ENCODE results near the gene PFN3. TPM values are rescaled to one million over a fixed set of nuclear protein-coding genes. Genes with fewer than 3 reads are reported as not detected.

PFN3 gene
- total RNA-seq, 1 donor from 2014 or later, result not detected

DNA sequence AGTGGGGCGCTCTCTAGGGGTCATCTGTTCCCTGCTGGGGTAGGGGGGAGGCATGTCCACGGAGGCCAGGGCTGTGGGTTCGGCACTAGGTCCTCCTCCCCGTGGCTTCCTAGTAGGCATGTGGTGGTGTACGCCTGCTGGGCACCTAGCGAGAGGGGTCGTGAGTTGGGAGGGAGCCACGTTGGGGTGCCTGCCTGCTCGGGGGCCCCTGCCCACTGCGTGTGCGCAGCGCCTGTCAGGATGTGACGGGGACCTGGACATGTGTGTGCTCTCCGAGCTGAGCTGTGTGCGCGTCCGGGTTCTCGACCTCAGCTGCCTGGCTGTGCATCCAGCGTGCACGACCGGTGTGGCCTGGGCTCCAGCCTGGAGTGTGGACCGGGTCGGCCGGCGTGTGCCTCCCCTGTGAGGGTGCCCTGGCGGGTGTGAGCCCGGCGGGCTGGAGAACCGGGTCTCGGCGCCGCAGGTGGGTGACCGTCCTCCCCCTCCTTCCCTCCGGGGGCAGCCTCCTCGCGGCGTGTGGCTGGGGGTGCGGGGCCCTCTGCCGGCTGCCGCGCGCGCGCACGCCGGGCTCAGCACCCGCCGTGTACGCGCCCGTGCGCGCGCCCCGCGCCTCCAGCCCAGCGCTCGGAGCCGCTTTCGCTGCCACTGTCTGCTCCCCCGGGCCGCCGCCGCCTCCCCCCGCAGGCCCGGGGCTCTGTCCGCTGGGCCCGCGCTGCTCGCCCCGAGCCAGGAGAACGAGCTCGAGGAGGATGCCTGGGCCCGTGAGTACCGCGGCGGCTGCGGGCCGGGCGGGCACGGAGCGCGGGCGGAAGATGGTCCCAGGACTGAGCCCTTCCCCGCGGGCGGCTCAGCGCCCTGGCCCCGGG, 46.0 kb upstream of the PFN3 start, which contains the start of gene PRR7:
TSS of gene PRR7 (plus strand) at position 615 of the 866 bp plus-strand sequence. CDS start 8,254 bp downstream, outside the sequence.
- TF ChIP-seq, protein P1, sequence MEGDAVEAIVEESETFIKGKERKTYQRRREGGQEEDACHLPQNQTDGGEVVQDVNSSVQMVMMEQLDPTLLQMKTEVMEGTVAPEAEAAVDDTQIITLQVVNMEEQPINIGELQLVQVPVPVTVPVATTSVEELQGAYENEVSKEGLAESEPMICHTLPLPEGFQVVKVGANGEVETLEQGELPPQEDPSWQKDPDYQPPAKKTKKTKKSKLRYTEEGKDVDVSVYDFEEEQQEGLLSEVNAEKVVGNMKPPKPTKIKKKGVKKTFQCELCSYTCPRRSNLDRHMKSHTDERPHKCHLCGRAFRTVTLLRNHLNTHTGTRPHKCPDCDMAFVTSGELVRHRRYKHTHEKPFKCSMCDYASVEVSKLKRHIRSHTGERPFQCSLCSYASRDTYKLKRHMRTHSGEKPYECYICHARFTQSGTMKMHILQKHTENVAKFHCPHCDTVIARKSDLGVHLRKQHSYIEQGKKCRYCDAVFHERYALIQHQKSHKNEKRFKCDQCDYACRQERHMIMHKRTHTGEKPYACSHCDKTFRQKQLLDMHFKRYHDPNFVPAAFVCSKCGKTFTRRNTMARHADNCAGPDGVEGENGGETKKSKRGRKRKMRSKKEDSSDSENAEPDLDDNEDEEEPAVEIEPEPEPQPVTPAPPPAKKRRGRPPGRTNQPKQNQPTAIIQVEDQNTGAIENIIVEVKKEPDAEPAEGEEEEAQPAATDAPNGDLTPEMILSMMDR (IDR thresholded peaks at IDR 0.05; ENCODE audit: insufficient read depth, low read length, severe bottlenecking), result no peak
- Histone ChIP-seq H3K4me3 (ENCODE audit: low read depth, low read length) (peak within 1 kb of the TSS; percentile 48), H3K27me3 (ENCODE audit: control insufficient read depth, insufficient read depth, low read length) (no peaks in the 10 kb centered on the region), H3K36me3 (ENCODE audit: control insufficient read depth, insufficient read depth, low read length) (no peaks in the 10 kb centered on the region)
- no peak for DNase-seq (ENCODE audit: low read depth)
- no peak for FAIRE-seq

DNA sequence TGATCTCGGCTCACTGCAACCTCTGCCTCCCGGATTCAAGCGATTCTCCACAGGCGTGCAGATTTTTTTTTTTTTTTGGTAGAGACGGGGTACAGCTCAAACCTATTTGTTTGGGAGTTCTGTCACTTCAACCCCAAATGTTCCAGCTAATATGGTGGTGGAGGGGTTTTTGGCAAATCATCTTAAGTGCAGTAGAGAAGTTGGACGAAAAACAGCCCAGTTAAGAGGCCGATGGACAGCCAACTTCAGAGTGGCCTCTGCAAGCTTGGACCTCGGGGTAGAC, 45.4 kb upstream of the PFN3 start:
- Histone ChIP-seq H3K36me3 (ENCODE audit: control insufficient read depth, insufficient read depth, low read length) (no peaks in the 10 kb centered on the region), H3K4me3 (ENCODE audit: low read depth, low read length) (no peak overlapping the region), H3K27me3 (ENCODE audit: control insufficient read depth, insufficient read depth, low read length) (no peaks in the 10 kb centered on the region)
- FAIRE-seq (no peak), DNase-seq (ENCODE audit: low read depth) (no peak)
- TF ChIP-seq, protein P1 (IDR thresholded peaks at IDR 0.05; ENCODE audit: insufficient read depth, low read length, severe bottlenecking), result no peak

DNA sequence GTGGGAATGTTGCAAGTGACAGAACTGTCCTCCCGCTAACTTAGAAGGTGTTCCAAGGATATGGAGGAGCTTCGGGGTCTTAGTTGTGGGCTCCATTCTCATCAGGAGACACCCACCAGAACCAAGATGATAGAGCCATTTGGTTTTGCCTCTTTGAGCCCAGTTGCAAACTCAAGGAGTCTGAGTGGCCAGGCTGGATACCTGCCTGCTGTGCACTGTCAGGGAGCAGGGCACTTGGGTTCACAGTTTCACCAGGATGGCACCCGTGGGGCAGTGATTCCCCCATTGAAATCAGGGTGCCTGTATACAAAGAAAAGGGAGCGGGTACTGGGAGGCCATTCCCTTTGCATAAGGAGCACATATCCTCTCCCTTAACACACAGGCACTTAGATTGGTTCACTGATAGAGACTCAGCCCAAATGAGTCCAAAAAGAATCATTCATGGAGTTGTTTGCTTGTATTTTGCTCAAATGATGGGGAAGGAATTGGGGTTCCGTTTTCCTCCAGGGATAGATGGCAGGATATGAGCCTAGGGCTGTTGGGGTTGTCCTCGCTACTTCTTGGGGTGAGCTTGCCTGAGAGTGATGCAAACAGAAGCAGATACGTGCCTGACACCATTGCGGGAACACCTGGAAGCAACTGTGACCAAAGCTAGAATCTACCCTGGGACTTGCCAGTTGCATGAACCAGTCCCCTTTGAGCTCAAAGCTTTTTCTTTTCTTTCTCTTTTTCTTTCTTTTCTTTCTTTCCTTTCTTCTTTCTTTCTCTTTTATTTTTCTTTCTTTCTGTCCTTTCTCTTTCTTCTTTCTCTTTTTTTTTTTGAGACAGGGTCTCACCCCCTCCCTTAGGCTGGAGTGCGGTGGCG, 44.8 kb upstream of the PFN3 start:
- FAIRE-seq (no peak), DNase-seq (ENCODE audit: low read depth) (no peak)
- TF ChIP-seq, protein P1 (IDR thresholded peaks at IDR 0.05; ENCODE audit: insufficient read depth, low read length, severe bottlenecking), result no peak
- no peaks in the 10 kb centered on the region for H3K27me3 ChIP-seq (ENCODE audit: control insufficient read depth, insufficient read depth, low read length)
- no peaks in the 10 kb centered on the region for H3K36me3 ChIP-seq (ENCODE audit: control insufficient read depth, insufficient read depth, low read length)
- no peak overlapping the region for H3K4me3 ChIP-seq (ENCODE audit: low read depth, low read length)

DNA sequence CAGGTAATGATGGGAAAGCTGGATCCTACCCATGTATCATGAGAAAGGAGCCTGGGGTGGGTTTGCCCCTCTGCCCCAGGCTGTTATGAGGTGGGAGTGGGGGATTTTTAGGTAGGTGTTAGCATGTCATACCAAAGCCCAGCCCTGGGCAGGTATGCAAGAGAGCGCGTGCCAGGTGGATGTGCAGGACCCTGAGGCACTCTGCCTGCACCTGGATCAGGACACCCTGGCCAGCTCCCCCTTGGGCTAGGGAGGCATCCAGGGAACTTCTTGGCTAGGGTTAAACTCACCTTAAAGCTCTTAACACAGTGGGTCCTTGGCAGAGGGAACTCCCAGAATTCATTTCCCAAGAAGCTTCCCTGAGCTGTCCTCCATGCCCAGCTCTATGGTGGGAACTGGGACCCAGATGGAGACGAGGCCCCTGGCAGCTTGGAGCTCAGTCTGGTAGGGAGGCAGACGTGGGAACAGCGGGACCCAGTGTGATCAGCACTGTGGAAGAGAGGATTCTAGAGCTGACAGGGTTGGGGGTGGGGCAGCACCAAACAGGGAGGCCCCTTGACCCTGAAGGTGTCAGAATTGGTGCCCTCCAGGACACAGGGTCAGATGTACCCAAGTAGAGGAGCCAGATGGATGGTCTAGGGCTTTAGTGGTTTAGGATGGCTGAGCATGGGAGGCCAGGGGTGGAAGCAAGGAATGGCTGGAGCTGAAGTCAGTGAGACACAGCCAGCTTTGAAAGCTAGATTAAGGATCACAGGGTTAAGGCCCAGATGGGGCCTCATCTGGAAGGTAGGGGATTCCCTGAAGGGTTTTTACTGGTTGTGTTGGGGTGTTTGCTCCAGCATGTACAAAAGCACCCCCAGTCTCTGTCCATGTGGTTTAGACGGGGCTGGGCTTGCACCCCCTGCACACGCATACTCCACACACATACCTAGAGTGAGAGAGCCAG, 43.9 kb upstream of the PFN3 start:
- DNase-seq (ENCODE audit: low read depth), result no peak

More for the DNA sequence above, 43.9 kb upstream of the PFN3 start:
- Histone ChIP-seq H3K27me3 (ENCODE audit: control insufficient read depth, insufficient read depth, low read length) (no peaks in the 10 kb centered on the region), H3K4me3 (ENCODE audit: low read depth, low read length) (no peak overlapping the region), H3K36me3 (ENCODE audit: control insufficient read depth, insufficient read depth, low read length) (no peaks in the 10 kb centered on the region)
- TF ChIP-seq, protein P1 (IDR thresholded peaks at IDR 0.05; ENCODE audit: insufficient read depth, low read length, severe bottlenecking), result no peak
- FAIRE-seq, result peak; percentile 72

All from bronchial epithelial cell (primary cell).